GM10847 (cell line): Measurements from ENCODE around the gene KCTD3.

ENCODE experiments used
- POLR2A ChIP-seq: IDR thresholded peaks from 2 replicates; pipeline ENCODE4 v1.6.1; 2011; ENCODE audit not compliant: insufficient read length; ENCODE audit errors: extremely low read depth

Gene KCTD3

GRCh38 chr1:215545096-215545495 is 22.0 kb upstream of the KCTD3 start:
- TF ChIP-seq POLR2A, result no peak

DNA sequence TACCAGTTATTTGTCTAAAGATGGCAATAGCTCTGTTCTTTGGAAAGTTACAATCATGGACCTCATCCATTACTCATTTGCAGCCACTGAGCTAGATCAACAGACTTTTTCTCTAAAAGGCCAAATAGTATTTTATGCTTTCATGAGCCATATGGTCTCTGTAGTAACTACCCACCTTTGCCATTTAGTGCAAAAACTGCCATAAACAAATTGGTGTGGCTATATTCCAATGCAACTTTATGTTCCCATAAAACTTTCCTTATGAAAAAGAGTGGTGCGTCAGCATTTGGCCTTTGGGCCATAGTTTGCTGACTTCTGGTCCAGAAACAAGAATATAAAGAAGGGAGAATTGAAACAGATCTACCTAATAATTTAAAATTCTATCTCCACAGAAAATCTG is 20.1 kb upstream of the KCTD3 start:
- no peak for TF ChIP-seq POLR2A

GRCh38 chr1:215551806-215552205 is 15.3 kb upstream of the KCTD3 start:
- no peak for TF ChIP-seq POLR2A

GRCh38 chr1:215554865-215555264 is 12.2 kb upstream of the KCTD3 start:
- no peak for TF ChIP-seq POLR2A

- TF ChIP-seq POLR2A, result no peak
Observed at GRCh38 chr1:215555531-215555930, 11.6 kb upstream of the KCTD3 start.

GRCh38 chr1:215556996-215557395 is 10.1 kb upstream of the KCTD3 start:
- TF ChIP-seq POLR2A, result no peak

DNA sequence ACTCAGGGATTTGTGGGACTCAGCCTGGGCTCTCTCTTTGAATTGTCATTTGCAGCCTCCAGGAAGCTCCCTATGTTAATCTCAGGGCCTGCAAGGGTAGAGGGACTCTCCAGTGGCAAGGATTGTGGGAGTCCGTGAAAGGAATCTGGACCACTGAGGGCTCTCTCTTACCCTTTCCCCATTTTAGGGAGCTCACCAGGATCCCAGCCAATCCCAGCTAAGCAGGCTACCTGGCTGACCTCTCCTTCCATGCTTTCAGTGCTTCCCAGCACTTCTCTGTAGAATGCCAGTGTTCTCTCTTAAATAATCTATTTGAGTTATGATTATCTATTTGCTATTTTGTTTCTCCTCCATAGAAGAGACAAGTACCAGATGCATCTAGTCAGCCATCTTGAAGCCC is 9.6 kb upstream of the KCTD3 start:
- no peak for TF ChIP-seq POLR2A

- no peak for TF ChIP-seq POLR2A
Observed at GRCh38 chr1:215557992-215558626, 9.0 kb upstream of the KCTD3 start.

- TF ChIP-seq POLR2A, result no peak
Observed at GRCh38 chr1:215567491-215568298, 591 bp downstream of the KCTD3 start.

DNA sequence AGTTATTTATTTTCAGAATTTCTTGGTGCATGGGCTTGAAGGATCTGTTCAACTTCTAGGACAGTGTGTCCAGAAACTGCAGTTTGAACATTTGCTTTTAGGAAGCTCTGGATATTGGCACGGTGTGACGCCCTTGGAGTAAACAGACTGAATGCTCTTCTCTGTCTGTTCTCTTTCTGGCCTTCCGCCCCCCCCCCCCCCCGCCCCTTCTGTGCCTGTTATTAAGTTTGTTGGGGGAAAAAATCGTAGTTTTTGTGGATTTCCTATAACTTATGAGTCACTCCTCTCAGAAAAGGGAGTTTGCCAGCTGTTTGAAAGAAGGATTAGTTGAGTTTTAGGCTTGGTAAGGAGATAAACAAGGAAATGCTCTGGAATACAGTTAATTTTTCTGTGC is 1.2 kb downstream of the KCTD3 start:
- no peak for TF ChIP-seq POLR2A

DNA sequence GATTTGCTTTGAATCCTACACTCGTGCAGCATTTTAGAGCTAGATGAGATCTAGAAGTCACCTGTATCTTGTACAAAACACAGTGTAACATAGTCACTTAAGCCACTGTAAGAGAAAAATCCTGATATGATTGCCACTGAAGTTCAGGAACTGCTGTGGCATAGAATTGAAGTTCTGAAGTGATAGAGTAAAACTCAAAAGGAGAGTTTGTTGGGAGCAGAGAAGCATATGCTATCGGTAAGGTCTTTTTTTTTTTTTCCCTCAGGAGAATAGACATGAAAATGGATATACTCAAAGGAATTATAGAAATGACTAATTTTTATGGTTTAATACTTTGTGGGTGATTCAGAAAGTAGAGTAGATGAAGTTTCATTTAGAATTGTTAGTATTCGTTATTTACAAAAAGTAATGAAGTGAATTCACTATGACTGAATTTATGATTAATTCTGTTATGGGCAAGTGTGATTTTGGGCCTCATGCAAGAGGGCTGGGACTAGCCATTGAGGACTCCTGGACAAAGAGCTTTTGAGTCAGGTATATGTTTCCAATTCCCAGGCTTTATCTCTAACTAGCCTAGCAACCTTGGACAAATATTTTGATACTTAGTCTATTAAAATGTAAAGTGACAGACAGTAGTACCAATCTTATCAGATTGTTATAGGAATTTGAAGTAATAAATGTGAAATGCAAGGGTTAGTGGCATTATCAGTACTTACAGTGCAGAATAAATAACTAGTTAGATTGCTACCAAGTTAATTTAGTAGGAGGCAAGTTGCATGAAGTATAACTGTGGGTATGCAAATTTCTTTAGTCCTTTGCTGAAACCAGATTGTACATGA is 3.1 kb downstream of the KCTD3 start:
- TF ChIP-seq POLR2A, result no peak

GRCh38 chr1:215581896-215582295 is 14.8 kb downstream of the KCTD3 start:
- no peak for TF ChIP-seq POLR2A

- no peak for TF ChIP-seq POLR2A
Observed at GRCh38 chr1:215583185-215583749, 16.2 kb downstream of the KCTD3 start.

DNA sequence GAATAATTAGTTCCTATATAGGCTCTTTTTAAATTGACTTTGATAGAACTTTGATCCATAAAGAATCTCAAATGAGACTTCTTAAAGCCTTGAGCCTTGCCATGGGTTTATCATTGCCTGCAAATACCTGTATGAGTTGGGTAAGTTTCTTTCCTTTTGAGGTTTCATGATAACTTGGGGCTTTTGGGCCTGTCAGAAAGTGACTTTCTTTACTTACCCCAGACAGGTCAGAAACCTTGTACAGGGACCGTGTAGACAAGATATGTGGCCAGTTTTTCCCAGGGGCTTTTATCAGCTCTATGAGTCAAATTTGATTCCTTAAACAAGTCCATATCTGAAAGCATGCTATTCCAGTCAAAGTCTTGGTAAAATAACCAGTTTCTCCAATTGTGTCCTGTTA is 17.3 kb downstream of the KCTD3 start:
- TF ChIP-seq POLR2A, result no peak

- no peak for TF ChIP-seq POLR2A
Observed at GRCh38 chr1:215589650-215590435, 22.7 kb downstream of the KCTD3 start.
